ENCODE data around the gene OGFOD1.

Gene OGFOD1

DNA sequence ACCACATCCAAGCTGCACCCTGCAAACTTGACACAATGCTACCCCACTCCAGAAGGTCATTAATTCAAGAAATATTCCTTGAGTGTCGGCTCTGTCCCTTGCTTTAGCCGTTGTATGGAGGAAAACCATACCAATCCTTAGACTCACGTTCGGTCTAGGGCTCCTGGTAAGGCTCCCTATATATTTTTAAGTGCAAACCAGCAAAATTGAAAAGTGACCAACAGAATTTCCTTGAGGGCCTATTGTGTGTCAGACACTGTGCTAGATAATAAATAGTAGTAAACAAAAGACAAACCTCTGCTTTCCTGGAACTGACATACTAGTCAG, 68.9 kb downstream of the OGFOD1 start:
- POLR2A ChIA-PET (ENCODE audit: low non-redundant PET): no interaction called here
- CTCF ChIA-PET: no interaction called here
- DNase-seq (ENCODE audit: low spot score): no peak
- TF ChIP-seq, protein P1, sequence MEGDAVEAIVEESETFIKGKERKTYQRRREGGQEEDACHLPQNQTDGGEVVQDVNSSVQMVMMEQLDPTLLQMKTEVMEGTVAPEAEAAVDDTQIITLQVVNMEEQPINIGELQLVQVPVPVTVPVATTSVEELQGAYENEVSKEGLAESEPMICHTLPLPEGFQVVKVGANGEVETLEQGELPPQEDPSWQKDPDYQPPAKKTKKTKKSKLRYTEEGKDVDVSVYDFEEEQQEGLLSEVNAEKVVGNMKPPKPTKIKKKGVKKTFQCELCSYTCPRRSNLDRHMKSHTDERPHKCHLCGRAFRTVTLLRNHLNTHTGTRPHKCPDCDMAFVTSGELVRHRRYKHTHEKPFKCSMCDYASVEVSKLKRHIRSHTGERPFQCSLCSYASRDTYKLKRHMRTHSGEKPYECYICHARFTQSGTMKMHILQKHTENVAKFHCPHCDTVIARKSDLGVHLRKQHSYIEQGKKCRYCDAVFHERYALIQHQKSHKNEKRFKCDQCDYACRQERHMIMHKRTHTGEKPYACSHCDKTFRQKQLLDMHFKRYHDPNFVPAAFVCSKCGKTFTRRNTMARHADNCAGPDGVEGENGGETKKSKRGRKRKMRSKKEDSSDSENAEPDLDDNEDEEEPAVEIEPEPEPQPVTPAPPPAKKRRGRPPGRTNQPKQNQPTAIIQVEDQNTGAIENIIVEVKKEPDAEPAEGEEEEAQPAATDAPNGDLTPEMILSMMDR (conservative IDR thresholded peaks at IDR 0.05; ENCODE audit: low read depth): no peak
- H3K27ac ChIP-seq: peak overlapping the region; percentile 90

DNA sequence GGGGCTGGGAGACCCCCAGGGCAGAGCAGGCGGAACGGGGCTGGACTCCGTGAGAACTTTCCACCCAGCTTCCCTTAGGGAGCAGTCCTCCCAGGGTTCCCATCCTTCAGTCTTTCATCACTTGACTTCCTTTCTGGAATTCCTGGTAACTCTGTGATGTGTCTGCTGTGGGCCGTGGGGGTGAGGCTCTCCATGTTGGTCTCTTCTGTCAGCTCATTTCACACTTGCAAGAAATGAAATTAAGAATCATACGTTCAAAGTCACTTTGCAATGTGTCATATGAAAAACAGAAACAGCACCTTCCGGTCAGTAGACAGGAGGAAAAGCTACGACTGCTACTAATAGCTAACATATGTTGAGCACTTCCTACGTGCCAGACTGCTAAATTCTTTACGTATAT, 73.9 kb downstream of the OGFOD1 start:
- CTCF ChIA-PET: interaction anchor here (0.6 kb wide), 1 partner anchor 39 kb away, joined by 3 read pairs; no protein-coding TSS in a partner anchor
- POLR2A ChIA-PET (ENCODE audit: low non-redundant PET): no interaction called here
- DNase-seq (ENCODE audit: low spot score): no peak
- no peak overlapping the region for H3K27ac ChIP-seq
- TF ChIP-seq, protein P1 (conservative IDR thresholded peaks at IDR 0.05; ENCODE audit: low read depth): no peak

Data from RWPE1 (cell line).